CD4-positive, alpha-beta T cell (primary cell): ENCODE measurements around the gene PUSL1. TPM values are rescaled to one million over a fixed set of nuclear protein-coding genes. Genes with fewer than 3 reads are reported as not detected.

Experiments
- ATAC-seq: fragments of 200-7000 bp; cut with Tn5 transposase; one replicate; pipeline ENCODE4 v1.10.0; 2022; ENCODE audit warnings: mild to moderate bottlenecking; ENCODE audit not compliant: poor library complexity
- CTCF ChIA-PET: fragments of 350-600 bp; sonication (Branson Sonifier 250); formaldehyde crosslinking; loops from one replicate; lab custom pipeline; 2021; ENCODE audit warnings: antibody characterized with exemption, inconsistent platforms; lab: Charles Lee
- POLR2A ChIA-PET: fragments of 350-600 bp; sonication (Branson Sonifier 250); formaldehyde crosslinking; loops from one replicate; lab custom pipeline; 2021; ENCODE audit warnings: antibody characterized with exemption, inconsistent platforms; lab: Charles Lee
- DNase-seq, 14 experiments: peaks; one replicate each; pipeline ENCODE4 v3.0.0-alpha.2; 2013 to 2020; ENCODE audit warnings: mixed read lengths in 2 of 14
- H3K27ac ChIP-seq, 2 donors: one replicate each; pipeline versions ENCODE4 v1.5.1 to v1.7.0; 2013; ENCODE audit warnings: low read length in 2 of 2, low read depth in 1 of 2, mild to moderate bottlenecking in 1 of 2
- H3K27me3 ChIP-seq, 2 experiments: 1 replicate in 1 of 2; 2 replicates in 1 of 2; pipeline versions ENCODE4 v1.6.1 to v1.7.0; 2013; ENCODE audit warnings: low read length in 2 of 2, control low read depth in 1 of 2, mild to moderate bottlenecking in 1 of 2, moderate library complexity in 1 of 2; ENCODE audit not compliant: insufficient read depth in 2 of 2, control insufficient read depth in 1 of 2
- H3K36me3 ChIP-seq: one replicate; pipeline ENCODE4 v1.6.1; 2013; ENCODE audit warnings: low read length, control low read depth; ENCODE audit not compliant: insufficient read depth
- H3K4me1 ChIP-seq: one replicate; pipeline ENCODE4 v1.6.1; 2013; ENCODE audit warnings: low read length, control low read depth; ENCODE audit not compliant: insufficient read depth
- H3K4me3 ChIP-seq: one replicate; pipeline ENCODE4 v1.5.1; 2013; ENCODE audit warnings: mild to moderate bottlenecking, low read length, moderate library complexity
- H3K9me3 ChIP-seq, 2 experiments: 1 replicate in 1 of 2; 2 replicates in 1 of 2; pipeline versions ENCODE4 v1.6.1 to v1.7.0; 2013; ENCODE audit warnings: low read length in 2 of 2, mild to moderate bottlenecking in 2 of 2, control low read depth in 1 of 2, moderate library complexity in 1 of 2; ENCODE audit not compliant: control insufficient read depth in 1 of 2, insufficient read depth in 1 of 2
- H3K27ac Mint-ChIP-seq: one replicate; pipeline ENCODE4 v1.8.0; 2020; ENCODE audit warnings: mixed read lengths
- H3K27me3 Mint-ChIP-seq: one replicate; pipeline ENCODE4 v1.8.0; 2021; ENCODE audit warnings: mixed read lengths
- H3K36me3 Mint-ChIP-seq: one replicate; pipeline ENCODE4 v1.8.0; 2021; ENCODE audit warnings: low read depth, mixed read lengths
- H3K4me1 Mint-ChIP-seq: one replicate; pipeline ENCODE4 v1.8.0; 2021; ENCODE audit warnings: low read depth, mixed read lengths
- H3K4me3 Mint-ChIP-seq: one replicate; pipeline ENCODE4 v1.8.0; 2020; ENCODE audit warnings: mild to moderate bottlenecking, mixed read lengths
- H3K9me3 Mint-ChIP-seq: one replicate; pipeline ENCODE4 v1.8.0; 2020; ENCODE audit warnings: mixed read lengths
- CTCF ChIP-seq: fragments of 200-600 bp; IDR thresholded peaks from one replicate; pipeline ENCODE4 v1.8.0; 2022; ENCODE audit warnings: antibody characterized with exemption, mild to moderate bottlenecking
- intact Hi-C, 2 experiments: fragments of 100-400 bp; cut with DNase I in 1 of 2; cut with micrococcal nuclease in 1 of 2; formaldehyde crosslinking; loops; one replicate each; pipeline versions ENCODE4 v1.15.1 to v1.9.0; 2023 to 2025; cut with DNase I, micrococcal nuclease
- total RNA-seq, 174 experiments: library from RNA in 2 of 174; stranded (reverse) in 2 of 174; gene quantifications; one replicate each; pipeline ENCODE4 v1.2.3 and lab custom pipeline; 2021 to 2026

PUSL1 gene
- total RNA-seq, 2 experiments from 2014 or later = 18.1 to 19.2 TPM

- intact Hi-C loops = no loop called here
- POLR2A ChIA-PET = interaction anchor here (0.8 to 1.5 kb wide), 2 partner anchors 64 to 88 kb away, joined by 3 read pairs; partner anchors contain the start of gene CCNL2
Measured at GRCh38 chr1:1311107-1312104, 3.0 kb downstream of the PUSL1 start.

GRCh38 chr1:1312450-1313314 is 4.3 kb downstream of the PUSL1 start:
- peaks cover 4% of the 10 kb centered on the region for H3K4me1 Mint-ChIP-seq
- H3K36me3 Mint-ChIP-seq = peaks cover 28% of the 10 kb centered on the region
- H3K27ac Mint-ChIP-seq = no peak overlapping the region
- no peak for DNase-seq
- intact Hi-C loops = no loop called here
- H3K36me3 ChIP-seq = peaks cover 59% of the 10 kb centered on the region
- H3K27ac ChIP-seq = no peak overlapping the region
- ChIA-PET POLR2A (no interaction called here), CTCF (no interaction called here)
- no peaks in the 10 kb centered on the region for H3K9me3 ChIP-seq
- TF ChIP-seq CTCF = no peak
- no peaks in the 10 kb centered on the region for H3K27me3 ChIP-seq
- H3K4me3 ChIP-seq = no peak overlapping the region
- peaks cover 21% of the 10 kb centered on the region for H3K4me1 ChIP-seq
- H3K27me3 Mint-ChIP-seq = no peaks in the 10 kb centered on the region
- ATAC-seq = no peak
- peak overlapping the region; percentile 51 for H3K4me3 Mint-ChIP-seq
- H3K9me3 Mint-ChIP-seq = no peaks in the 10 kb centered on the region

More at GRCh38 chr1:1311107-1312104, 3.0 kb downstream of the PUSL1 start:
- Histone ChIP-seq H3K4me1 (peaks cover 31% of the 10 kb centered on the region), H3K36me3 (peaks cover 54% of the 10 kb centered on the region), H3K4me3 (no peak overlapping the region), H3K27ac (no peak overlapping the region), H3K9me3 (no peaks in the 10 kb centered on the region), H3K27me3 (no peaks in the 10 kb centered on the region)
- TF ChIP-seq CTCF = no peak
- Mint-ChIP-seq H3K4me1 (peaks cover 12% of the 10 kb centered on the region), H3K9me3 (no peaks in the 10 kb centered on the region), H3K36me3 (peaks cover 29% of the 10 kb centered on the region), H3K27ac (peak overlapping the region; percentile 36), H3K27me3 (no peaks in the 10 kb centered on the region), H3K4me3 (peak overlapping the region; percentile 65)
- DNase-seq = peak in 1 of 14 experiments; percentile 42
- CTCF ChIA-PET = no interaction called here
- no peak for ATAC-seq

- Histone ChIP-seq H3K27me3 (no peaks in the 10 kb centered on the region), H3K27ac (no peak overlapping the region), H3K36me3 (peaks cover 65% of the 10 kb centered on the region), H3K4me1 (peaks cover 21% of the 10 kb centered on the region), H3K9me3 (no peaks in the 10 kb centered on the region), H3K4me3 (no peak overlapping the region)
- CTCF ChIA-PET = no interaction called here
- intact Hi-C loops = no loop called here
- no peak for TF ChIP-seq CTCF
- peaks cover 27% of the 10 kb centered on the region for H3K36me3 Mint-ChIP-seq
- ATAC-seq (no peak), DNase-seq (no peak)
- H3K27me3 Mint-ChIP-seq = no peaks in the 10 kb centered on the region
- H3K4me3 Mint-ChIP-seq = peak overlapping the region; percentile 45
- H3K9me3 Mint-ChIP-seq = no peaks in the 10 kb centered on the region
- H3K27ac Mint-ChIP-seq = no peak overlapping the region
- peaks cover 4% of the 10 kb centered on the region for H3K4me1 Mint-ChIP-seq
- POLR2A ChIA-PET = no interaction called here
Measured at GRCh38 chr1:1313500-1314236, 5.3 kb downstream of the PUSL1 start.
